Measurements from ENCODE around the gene LRRC49.

- TF ChIP-seq CTCF (conservative IDR thresholded peaks at IDR 0.05; ENCODE audit: low read depth in 2 of 2) (no peak), POLR2AphosphoS5 (IDR thresholded peaks at IDR 0.05; ENCODE audit: low read depth) (no peak), EZH2phosphoT487 (IDR thresholded peaks at IDR 0.05; ENCODE audit: unreplicated experiment) (no peak), ETS1 (IDR thresholded peaks at IDR 0.05) (no peak), JUNB (IDR thresholded peaks at IDR 0.05; ENCODE audit: unreplicated experiment) (no peak), EZH2 (IDR thresholded peaks at IDR 0.05; ENCODE audit: low read depth, unreplicated experiment) (no peak)
Observed at GRCh38 chr15:70963199-70963598, 70.6 kb downstream of the LRRC49 start.

All from GM23338 (cell line).